HepG2 (cell line): ENCODE results near the gene GPS1. TPM values are rescaled to one million over a fixed set of nuclear protein-coding genes. Genes with fewer than 3 reads are reported as not detected.

Source experiments
- ATAC-seq: fragments of 200-7000 bp; cut with Tn5 transposase; 3 replicates; pipeline ENCODE4 v1.9.1; 2020; ENCODE audit warnings: mild to moderate bottlenecking, moderate library complexity
- BruUV-seq: library from RNA; stranded (reverse); fragments of 400-500 nt; replicated peaks from 2 replicates; lab custom pipeline; 2021; lab: Mats Ljungman, UMichigan
- CTCF ChIA-PET: fragments of 300-600 bp; formaldehyde crosslinking; extraction: SDS; loops from one replicate; lab custom pipeline; 2021; ENCODE audit warnings: low total read pairs, inconsistent platforms, low intra/inter-chr PET ratio; lab: Yijun Ruan, JAX
- POLR2A ChIA-PET: fragments of 350-600 bp; sonication (Branson Sonifier 250); formaldehyde crosslinking; loops from one replicate; lab custom pipeline; 2020; ENCODE audit warnings: antibody characterized with exemption, inconsistent platforms; lab: Yijun Ruan, JAX
- DNase-seq: peaks from one replicate; pipeline ENCODE4 v3.0.0-alpha.2; 2015; ENCODE audit warnings: low spot score
- FAIRE-seq: peaks from 3 replicates; lab custom pipeline; 2011; peaks lifted over from hg19 to GRCh38; lab: Jason Lieb, UNC
- H2AFZ ChIP-seq: one replicate; pipeline ENCODE4 v1.6.1; 2011; ENCODE audit warnings: low read length, inconsistent platforms
- H3K27ac ChIP-seq: fragments of 300-600 bp; 3 replicates; pipeline ENCODE4 v1.8.0; 2011; ENCODE audit warnings: mixed run types, mild to moderate bottlenecking, mixed read lengths, low read length, inconsistent platforms; ENCODE audit not compliant: insufficient read depth; ENCODE audit errors: extremely low read length
- H3K27me3 ChIP-seq, 2 experiments: fragments of 200-600 bp in 1 of 2; 2 replicates in 1 of 2; 3 replicates in 1 of 2; pipeline versions ENCODE4 v1.6.0 to v1.8.0; 2011; ENCODE audit warnings: low read length in 2 of 2, mild to moderate bottlenecking in 2 of 2, moderate library complexity in 2 of 2, inconsistent platforms in 1 of 2; ENCODE audit not compliant: insufficient read depth in 2 of 2, control insufficient read depth in 1 of 2
- H3K36me3 ChIP-seq, 2 experiments: fragments of 200-600 bp in 1 of 2; replicated peaks in 1 of 2; 2 replicates in 1 of 2; 3 replicates in 1 of 2; pipeline versions ENCODE4 v1.5.1 to v1.8.0; 2011; ENCODE audit warnings: low read length in 2 of 2, inconsistent platforms in 1 of 2; ENCODE audit not compliant: insufficient read depth in 2 of 2, control insufficient read depth in 1 of 2
- H3K4me1 ChIP-seq: 2 replicates; pipeline ENCODE4 v1.5.1; 2012; ENCODE audit warnings: low read length, inconsistent platforms; ENCODE audit not compliant: insufficient read depth
- H3K4me2 ChIP-seq: 2 replicates; pipeline ENCODE4 v1.6.0; 2011; ENCODE audit warnings: low read depth, low read length, inconsistent platforms
- H3K4me3 ChIP-seq, 3 experiments: fragments of 200-600 bp in 1 of 3; sonication (generic), shearing (Covaris generic) in 1 of 3; replicated peaks in 1 of 3; 2 replicates each; pipeline ENCODE4 v1.5.1; 2011 to 2016; ENCODE audit warnings: low read length in 3 of 3, inconsistent platforms in 2 of 3, low read depth in 2 of 3, mild to moderate bottlenecking in 2 of 3, control low read depth in 1 of 3, mixed read lengths in 1 of 3; ENCODE audit not compliant: insufficient read depth in 1 of 3
- H3K79me2 ChIP-seq: one replicate; pipeline ENCODE4 v1.6.1; 2011; ENCODE audit warnings: low read length, inconsistent platforms; ENCODE audit not compliant: insufficient read depth
- H3K9ac ChIP-seq: 2 replicates; pipeline ENCODE4 v1.6.0; 2011; ENCODE audit warnings: mild to moderate bottlenecking, low read depth, low read length, inconsistent platforms; ENCODE audit not compliant: insufficient read depth
- H3K9me3 ChIP-seq: 2 replicates; pipeline ENCODE4 v1.5.1; 2012; ENCODE audit warnings: mild to moderate bottlenecking, low read length
- H4K20me1 ChIP-seq: 2 replicates; pipeline ENCODE4 v1.6.0; 2011; ENCODE audit warnings: inconsistent platforms, mild to moderate bottlenecking, low read length, moderate library complexity; ENCODE audit not compliant: insufficient read depth
- ATRX ChIP-seq: sonication (generic); formaldehyde crosslinking; IDR thresholded peaks from 2 replicates; pipeline ENCODE4 v1.4.0; 2020; ENCODE audit warnings: missing genetic modification reagents, borderline replicate concordance
- FLYWCH1 ChIP-seq: sonication (generic); formaldehyde crosslinking; IDR thresholded peaks from 2 replicates; pipeline ENCODE4 v1.8.1; 2023; ENCODE audit warnings: mild to moderate bottlenecking, missing genetic modification reagents
- FOSL2 ChIP-seq: sonication (generic); formaldehyde crosslinking; IDR thresholded peaks from 2 replicates; pipeline ENCODE4 v1.4.0; 2020; ENCODE audit warnings: missing genetic modification reagents
- FOXO4 ChIP-seq: sonication (generic); formaldehyde crosslinking; conservative IDR thresholded peaks from 2 replicates; pipeline ENCODE4 v1.8.1; 2023; ENCODE audit warnings: missing genetic modification reagents
- GABPA ChIP-seq, 2 experiments: IDR thresholded peaks; 2 replicates each; pipeline ENCODE4 v1.6.1; 2011 to 2016; ENCODE audit warnings: low read depth in 2 of 2, low read length in 1 of 2, missing biosample characterization in 1 of 2, missing genetic modification characterization in 1 of 2
- HNF4G ChIP-seq, 2 experiments: sonication (generic) in 1 of 2; formaldehyde crosslinking in 1 of 2; IDR thresholded peaks; 2 replicates each; pipeline versions ENCODE4 v1.4.0 to v1.6.1; 2011 to 2020; ENCODE audit warnings: borderline replicate concordance in 2 of 2, low read depth in 2 of 2, mild to moderate bottlenecking in 2 of 2, low read length in 1 of 2, missing genetic modification reagents in 1 of 2, moderate library complexity in 1 of 2
- JUN ChIP-seq: sonication (generic); formaldehyde crosslinking; IDR thresholded peaks from 2 replicates; pipeline ENCODE4 v1.4.0; 2020; ENCODE audit warnings: mild to moderate bottlenecking, missing genetic modification reagents
- KDM2A ChIP-seq: sonication (generic); formaldehyde crosslinking; IDR thresholded peaks from 2 replicates; pipeline ENCODE4 v1.4.0; 2020; ENCODE audit warnings: low read depth, missing genetic modification reagents, borderline replicate concordance
- PAXIP1 ChIP-seq: sonication (generic); formaldehyde crosslinking; conservative IDR thresholded peaks from 2 replicates; pipeline ENCODE4 v1.4.0; 2020; ENCODE audit warnings: mild to moderate bottlenecking, missing genetic modification reagents, moderate library complexity
- PHB2 ChIP-seq: fragments of 450-650 bp; IDR thresholded peaks from 2 replicates; pipeline ENCODE4 v1.6.1; 2018; ENCODE audit not compliant: partially characterized antibody
- SAFB2 ChIP-seq: sonication (generic); formaldehyde crosslinking; IDR thresholded peaks from 2 replicates; pipeline ENCODE4 v1.5.1; 2020; ENCODE audit warnings: missing genetic modification reagents, low read depth, mild to moderate bottlenecking, borderline replicate concordance
- SAP130 ChIP-seq: IDR thresholded peaks from 2 replicates; pipeline ENCODE4 v1.6.1; 2016; ENCODE audit warnings: low read depth
- TP53 ChIP-seq: sonication (generic); formaldehyde crosslinking; conservative IDR thresholded peaks from 2 replicates; pipeline ENCODE4 v1.4.0; 2020; ENCODE audit warnings: missing genetic modification reagents
- ZKSCAN1 ChIP-seq: fragments of 150-350 bp; IDR thresholded peaks from 2 replicates; pipeline ENCODE4 v1.6.1; 2014; ENCODE audit warnings: low read length
- ZMAT3 ChIP-seq: sonication (generic); formaldehyde crosslinking; conservative IDR thresholded peaks from 2 replicates; pipeline ENCODE4 v1.7.0; 2021; ENCODE audit warnings: missing genetic modification reagents
- ZNF569 ChIP-seq: sonication (generic); formaldehyde crosslinking; IDR thresholded peaks from 2 replicates; pipeline ENCODE4 v1.5.0; 2020; ENCODE audit warnings: mild to moderate bottlenecking, missing genetic modification reagents, moderate library complexity, borderline replicate concordance
- ZNF670 ChIP-seq: sonication (generic); formaldehyde crosslinking; IDR thresholded peaks from 2 replicates; pipeline ENCODE4 v1.8.0; 2022; ENCODE audit warnings: mild to moderate bottlenecking, missing genetic modification reagents, borderline replicate concordance
- ZNF839 ChIP-seq: sonication (generic); formaldehyde crosslinking; IDR thresholded peaks from 2 replicates; pipeline ENCODE4 v1.4.0; 2020; ENCODE audit warnings: missing genetic modification reagents, mild to moderate bottlenecking, borderline replicate concordance
- WGBS: methylation state at CpG from one replicate; pipeline ENCODE4 v1.1.6; 2017; ENCODE audit warnings: low lambda C conversion rate; 5-methylcytosine and 5-hydroxymethylcytosine counted together
- in situ Hi-C: cut with HindIII; loops from 2 replicates; pipeline ENCODE4 v1.10.0; 2017; ENCODE audit warnings: low pct_unique_long_range_greater_than_20kb; ENCODE audit not compliant: extremely low pct_ligation_motif_present
- intact Hi-C: fragments of 100-400 bp; cut with micrococcal nuclease; formaldehyde crosslinking; loops from one replicate; pipeline ENCODE4 v1.10.0; 2022; ENCODE audit not compliant: unreplicated experiment
- polyA plus RNA-seq, 8 experiments: library from polyadenylated mRNA; depleted of rRNA in 3 of 8; stranded (reverse) in 7 of 8; unstranded in 1 of 8; fragments of >200 nt; fragmentation: Illumina TruSeq in 4 of 8; extraction: Trizol in 4 of 8; gene quantifications; 2 replicates each; pipeline versions ENCODE4 v1.2.1 to v1.2.3, GENCODE V29; 2011 to 2016; ENCODE audit warnings: low read depth in 4 of 8, missing spikeins in 1 of 8, mixed read lengths in 1 of 8; ENCODE audit not compliant: insufficient read depth in 1 of 8
- total RNA-seq, 5 experiments: library from RNA; depleted of rRNA; stranded (reverse); fragments of >200 nt; fragmentation: Illumina TruSeq; extraction: Trizol; gene quantifications; 2 replicates each; pipeline ENCODE4 v1.2.3, GENCODE V29; 2016; ENCODE audit warnings: low read depth in 1 of 5

The GPS1 gene
- total and polyA plus RNA-seq, 2 of the 13 experiments (the other 11 are each of a cell fraction or from before 2014, with no cell fraction given): 124 to 128 TPM

- H3K27ac ChIP-seq: peak overlapping the region; percentile 22
- intact Hi-C loops: loop anchor here (5.0 kb wide), 1 partner anchor 113 kb away; no protein-coding TSS in a partner anchor
- TF ChIP-seq ATRX (no peak), PAXIP1 (CRISPR knock-in tag) (peak; percentile 70), HNF4G (IDR thresholded peaks at IDR 0.05; ENCODE audit: borderline replicate concordance, low read depth, low read length) (peak; percentile 37; the same call in 1 of the 2 replicates), HNF4G (CRISPR knock-in tag; IDR thresholded peaks at IDR 0.05; ENCODE audit: borderline replicate concordance, low read depth) (no peak), ZKSCAN1 (no peak), FOXO4 (CRISPR knock-in tag) (peak; percentile 89; the same call in 1 of the 2 replicates), SAFB2 (no peak), ZNF670 (no peak), FOSL2 (CRISPR knock-in tag) (no peak), GABPA (IDR thresholded peaks at IDR 0.05; ENCODE audit: low read depth, low read length) (no peak), GABPA (CRISPR knock-in tag; IDR thresholded peaks at IDR 0.05; ENCODE audit: low read depth) (no peak), JUN (CRISPR knock-in tag) (no peak), ZNF569 (no peak), TP53 (CRISPR knock-in tag) (no peak), ZNF839 (CRISPR knock-in tag) (no peak), PHB2 (no peak), FLYWCH1 (CRISPR knock-in tag) (no peak), KDM2A (peak; percentile 35; the same call in 1 of the 2 replicates), ZMAT3 (CRISPR knock-in tag) (no peak), SAP130 (CRISPR knock-in tag) (peak; percentile 44; the same call in 1 of the 2 replicates)
Observed at GRCh38 chr17:82039695-82040299, 11.9 kb upstream of the GPS1 start.

More at GRCh38 chr17:82039695-82040299, 11.9 kb upstream of the GPS1 start:
- Histone ChIP-seq H3K36me3 (peaks cover 4 to 12% of the 10 kb centered on the region in 2 experiments), H3K4me1 (peaks cover 68% of the 10 kb centered on the region), H3K9ac (peak overlapping the region; percentile 31; the same call in 1 of the 2 replicates), H4K20me1 (peaks cover 20% of the 10 kb centered on the region), H3K27me3 (no peaks in the 10 kb centered on the region), H3K4me2 (peak overlapping the region; percentile 45), H3K79me2 (peaks cover 13% of the 10 kb centered on the region), H3K9me3 (no peaks in the 10 kb centered on the region), H3K4me3 (peak overlapping the region in 1 of 3 experiments; percentile 19; a peak in 1 of 6 replicates), H2AFZ (no peak overlapping the region)
- BruUV-seq: no TSS peak
- ATAC-seq (peak; percentile 8), FAIRE-seq (no peak), DNase-seq (peak; percentile 57)
- WGBS: 25% methylated on average over 7 of the region's 8 CpGs
- ChIA-PET CTCF (no interaction called here), POLR2A (interaction anchor here (1.0 to 1.7 kb wide), 2 partner anchors 17 kb away, joined by 3 to 5 read pairs; partner anchors contain the start of genes CENPX and LRRC45)
- in situ Hi-C loops: loop anchor here (5.0 kb wide), 1 partner anchor 118 kb away; no protein-coding TSS in a partner anchor
